ENCODE measurements around the gene PXT1.

DNA sequence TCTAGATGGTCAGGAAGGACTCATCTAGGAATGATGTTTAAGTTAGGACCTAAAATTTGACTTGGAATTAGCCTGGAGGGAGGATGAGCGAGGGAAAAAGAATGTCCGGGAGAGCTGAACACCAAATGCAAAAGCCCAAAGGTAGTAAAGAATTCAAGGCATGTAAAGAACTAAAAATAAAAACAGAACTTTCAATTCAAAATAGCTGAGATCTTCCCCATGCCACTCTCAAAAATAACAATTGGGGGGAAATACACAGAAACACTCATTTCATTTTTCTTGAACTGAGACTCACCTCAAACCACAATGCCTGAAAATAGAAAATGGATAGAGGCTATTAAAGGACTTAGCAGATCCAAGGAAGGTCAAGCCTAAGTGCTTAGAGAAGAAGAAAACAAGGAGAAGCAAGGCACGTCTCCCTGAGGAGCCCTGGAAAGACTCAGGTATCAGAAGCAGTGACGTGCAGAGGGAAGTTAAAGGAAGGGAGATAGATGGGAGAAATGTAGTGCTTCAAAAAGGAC lies 10.4 kb downstream of the PXT1 start:
- TF ChIP-seq CTCF (IDR thresholded peaks at IDR 0.05; ENCODE audit: low read depth, low read length, missing input control) (no peak), GABPA (IDR thresholded peaks at IDR 0.05 in 1 of 2, conservative IDR thresholded peaks at IDR 0.05 in 1 of 2) (no peak), SP1 (IDR thresholded peaks at IDR 0.05) (no peak), RAD21 (IDR thresholded peaks at IDR 0.05) (no peak), TAF1 (conservative IDR thresholded peaks at IDR 0.05) (no peak), NR2F2 (IDR thresholded peaks at IDR 0.05) (no peak), MAX (IDR thresholded peaks at IDR 0.05) (no peak), YY1 (IDR thresholded peaks at IDR 0.05) (no peak), RXRA (IDR thresholded peaks at IDR 0.05) (no peak), JUND (IDR thresholded peaks at IDR 0.05) (no peak)
- TF ChIP-seq, protein P1, sequence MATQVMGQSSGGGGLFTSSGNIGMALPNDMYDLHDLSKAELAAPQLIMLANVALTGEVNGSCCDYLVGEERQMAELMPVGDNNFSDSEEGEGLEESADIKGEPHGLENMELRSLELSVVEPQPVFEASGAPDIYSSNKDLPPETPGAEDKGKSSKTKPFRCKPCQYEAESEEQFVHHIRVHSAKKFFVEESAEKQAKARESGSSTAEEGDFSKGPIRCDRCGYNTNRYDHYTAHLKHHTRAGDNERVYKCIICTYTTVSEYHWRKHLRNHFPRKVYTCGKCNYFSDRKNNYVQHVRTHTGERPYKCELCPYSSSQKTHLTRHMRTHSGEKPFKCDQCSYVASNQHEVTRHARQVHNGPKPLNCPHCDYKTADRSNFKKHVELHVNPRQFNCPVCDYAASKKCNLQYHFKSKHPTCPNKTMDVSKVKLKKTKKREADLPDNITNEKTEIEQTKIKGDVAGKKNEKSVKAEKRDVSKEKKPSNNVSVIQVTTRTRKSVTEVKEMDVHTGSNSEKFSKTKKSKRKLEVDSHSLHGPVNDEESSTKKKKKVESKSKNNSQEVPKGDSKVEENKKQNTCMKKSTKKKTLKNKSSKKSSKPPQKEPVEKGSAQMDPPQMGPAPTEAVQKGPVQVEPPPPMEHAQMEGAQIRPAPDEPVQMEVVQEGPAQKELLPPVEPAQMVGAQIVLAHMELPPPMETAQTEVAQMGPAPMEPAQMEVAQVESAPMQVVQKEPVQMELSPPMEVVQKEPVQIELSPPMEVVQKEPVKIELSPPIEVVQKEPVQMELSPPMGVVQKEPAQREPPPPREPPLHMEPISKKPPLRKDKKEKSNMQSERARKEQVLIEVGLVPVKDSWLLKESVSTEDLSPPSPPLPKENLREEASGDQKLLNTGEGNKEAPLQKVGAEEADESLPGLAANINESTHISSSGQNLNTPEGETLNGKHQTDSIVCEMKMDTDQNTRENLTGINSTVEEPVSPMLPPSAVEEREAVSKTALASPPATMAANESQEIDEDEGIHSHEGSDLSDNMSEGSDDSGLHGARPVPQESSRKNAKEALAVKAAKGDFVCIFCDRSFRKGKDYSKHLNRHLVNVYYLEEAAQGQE (IDR thresholded peaks at IDR 0.05), result no peak
- TF ChIP-seq, protein P2, sequence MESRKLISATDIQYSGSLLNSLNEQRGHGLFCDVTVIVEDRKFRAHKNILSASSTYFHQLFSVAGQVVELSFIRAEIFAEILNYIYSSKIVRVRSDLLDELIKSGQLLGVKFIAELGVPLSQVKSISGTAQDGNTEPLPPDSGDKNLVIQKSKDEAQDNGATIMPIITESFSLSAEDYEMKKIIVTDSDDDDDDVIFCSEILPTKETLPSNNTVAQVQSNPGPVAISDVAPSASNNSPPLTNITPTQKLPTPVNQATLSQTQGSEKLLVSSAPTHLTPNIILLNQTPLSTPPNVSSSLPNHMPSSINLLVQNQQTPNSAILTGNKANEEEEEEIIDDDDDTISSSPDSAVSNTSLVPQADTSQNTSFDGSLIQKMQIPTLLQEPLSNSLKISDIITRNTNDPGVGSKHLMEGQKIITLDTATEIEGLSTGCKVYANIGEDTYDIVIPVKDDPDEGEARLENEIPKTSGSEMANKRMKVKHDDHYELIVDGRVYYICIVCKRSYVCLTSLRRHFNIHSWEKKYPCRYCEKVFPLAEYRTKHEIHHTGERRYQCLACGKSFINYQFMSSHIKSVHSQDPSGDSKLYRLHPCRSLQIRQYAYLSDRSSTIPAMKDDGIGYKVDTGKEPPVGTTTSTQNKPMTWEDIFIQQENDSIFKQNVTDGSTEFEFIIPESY (IDR thresholded peaks at IDR 0.05), result no peak
